HG03139 (cell line): ENCODE results near the gene GET3.
A peak's percentile ranks its signal among the peaks of the same experiment; 100 is the strongest.
"Not testable (repeated sequence)": the region's sequence is repeated elsewhere in the genome, so short reads cannot be mapped to it uniquely, and the experiment has no call there.

Source experiments
- ATAC-seq: cut with Tn5 transposase; IDR thresholded peaks from one replicate; pipeline ENCODE4 v1.9.1; 2021; ENCODE audit not compliant: unreplicated experiment

The GET3 gene

DNA sequence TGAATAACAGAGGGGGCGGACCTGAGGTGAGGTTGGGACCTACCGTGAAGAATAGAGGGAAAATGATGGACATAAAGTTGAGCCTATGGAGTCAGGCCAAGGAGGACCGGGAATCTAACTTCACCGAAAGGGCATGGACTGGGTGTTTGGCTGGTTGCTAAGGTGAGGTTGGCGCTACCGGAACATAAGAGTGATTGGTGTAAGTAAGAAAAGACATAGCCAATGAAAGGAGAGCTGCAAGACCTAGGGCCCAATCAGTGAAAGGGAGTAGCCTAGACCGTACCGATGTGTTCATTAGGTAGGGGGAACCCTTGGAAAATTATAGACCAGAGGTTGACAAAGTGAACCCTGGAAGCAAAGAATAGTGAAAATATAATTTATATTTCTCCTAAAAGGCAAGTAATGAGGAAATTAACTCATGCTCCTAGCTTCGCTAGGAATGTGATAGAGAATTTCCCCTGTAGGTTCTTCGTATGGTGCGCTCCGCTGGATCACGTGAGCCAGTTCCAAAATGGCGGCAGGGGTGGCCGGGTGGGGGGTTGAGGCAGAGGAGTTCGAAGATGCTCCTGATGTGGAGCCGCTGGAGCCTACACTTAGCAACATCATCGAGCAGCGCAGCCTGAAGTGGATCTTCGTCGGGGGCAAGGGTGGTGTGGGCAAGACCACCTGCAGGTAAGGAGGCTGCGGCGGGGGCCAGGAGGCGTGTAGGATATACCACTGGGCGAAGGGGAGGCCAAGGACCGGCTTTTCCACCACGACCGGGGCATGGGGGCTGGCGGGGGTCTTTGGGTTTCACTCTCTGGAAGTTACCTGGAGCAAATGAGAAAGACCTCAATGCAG, at the start of gene GET3:
Gene GET3, plus strand, starts transcription at position 503 of the 840 bp plus-strand sequence. Its CDS starts 9 bp downstream, at position 512.
- peak; percentile 63 for ATAC-seq

DNA sequence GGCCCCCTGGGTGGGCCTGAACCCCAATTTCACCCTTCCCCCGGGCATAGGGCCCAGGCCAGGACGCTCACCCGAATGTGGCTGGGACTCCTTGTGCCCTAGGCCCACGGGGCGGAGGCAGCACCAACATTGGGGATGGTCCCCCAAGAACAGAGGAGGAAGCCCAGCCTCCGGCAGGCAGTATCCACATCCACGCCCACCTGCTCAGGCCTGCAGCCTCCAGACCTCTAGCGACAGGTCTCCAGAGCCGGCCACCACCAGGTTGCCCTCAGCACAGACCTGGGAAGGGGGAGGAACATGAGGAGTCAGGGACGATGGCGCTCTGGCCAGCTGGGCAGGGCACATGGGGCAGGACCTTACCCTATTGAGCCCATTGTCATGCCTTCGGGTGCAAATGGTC, 48.3 kb upstream of the GET3 start:
- ATAC-seq = no peak

DNA sequence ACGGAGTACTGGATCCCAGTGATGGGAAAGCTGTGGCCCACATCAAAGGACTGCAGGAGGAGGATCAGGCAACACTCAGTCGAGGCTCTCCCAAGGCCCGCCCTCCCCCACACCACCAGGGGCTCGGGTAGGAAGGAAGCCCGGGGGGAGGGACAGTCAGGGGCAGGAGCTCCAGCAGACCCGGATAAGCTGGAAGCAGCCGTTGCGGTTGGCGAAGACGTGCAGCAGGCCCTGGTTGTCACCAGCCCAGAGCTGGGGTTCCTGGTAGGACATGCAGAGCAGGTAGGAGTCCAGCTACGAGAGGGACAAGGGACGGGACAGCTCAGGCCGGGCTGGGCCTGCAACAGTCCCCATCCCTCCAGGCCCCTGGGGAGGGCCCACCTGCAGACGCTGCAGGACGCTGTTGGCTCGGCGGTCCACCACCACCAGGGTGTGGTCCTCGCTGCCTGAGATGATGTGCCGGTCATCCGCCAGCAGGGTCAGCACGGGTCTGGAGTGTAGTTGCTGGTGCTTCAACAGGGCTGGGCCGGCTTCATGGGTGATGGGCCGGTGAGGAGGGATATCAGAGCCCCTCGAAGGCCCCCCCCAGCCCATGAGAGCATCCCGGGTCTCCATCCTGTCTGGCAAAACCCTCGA, 47.6 kb upstream of the GET3 start:
- no peak for ATAC-seq

DNA sequence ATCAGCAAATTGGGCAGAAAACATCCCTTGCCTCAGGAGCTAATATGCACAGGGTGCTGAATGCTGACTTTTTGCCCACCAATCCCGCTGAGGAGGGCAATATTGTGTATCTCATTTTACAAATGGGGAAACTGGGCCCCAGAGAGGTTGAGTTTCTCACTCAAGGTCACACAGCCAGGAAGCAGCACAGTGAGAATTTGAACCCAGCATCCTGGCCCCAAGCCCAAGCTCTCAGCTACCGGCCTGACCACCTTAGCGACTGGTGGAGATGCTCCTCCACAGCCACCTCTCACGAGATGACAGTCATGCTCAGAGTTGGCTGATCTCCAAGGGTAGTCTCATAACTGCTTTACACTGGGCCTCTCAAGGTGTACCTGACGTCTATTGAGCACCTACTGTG, 44.3 kb upstream of the GET3 start:
- no peak for ATAC-seq

DNA sequence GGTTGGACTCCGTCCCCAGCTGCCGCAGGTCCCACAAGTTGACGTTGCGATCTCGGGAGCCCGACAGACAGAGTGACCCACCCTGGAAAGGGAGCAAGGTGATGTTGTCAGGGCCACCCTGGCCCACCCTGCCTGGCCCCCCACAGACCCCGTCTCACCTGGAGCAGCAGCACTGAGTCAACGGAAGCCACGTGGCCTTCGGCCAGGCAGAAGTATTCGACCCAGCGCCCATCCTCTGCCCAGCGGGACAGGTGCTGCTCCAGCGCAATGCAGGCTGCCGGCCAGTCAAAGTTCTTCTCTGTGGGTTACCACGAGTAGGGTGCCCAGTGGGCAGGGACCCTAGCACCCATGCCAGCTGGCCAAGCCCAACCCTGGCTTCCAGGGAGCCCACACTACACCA, 42.7 kb upstream of the GET3 start:
- ATAC-seq = no peak

DNA sequence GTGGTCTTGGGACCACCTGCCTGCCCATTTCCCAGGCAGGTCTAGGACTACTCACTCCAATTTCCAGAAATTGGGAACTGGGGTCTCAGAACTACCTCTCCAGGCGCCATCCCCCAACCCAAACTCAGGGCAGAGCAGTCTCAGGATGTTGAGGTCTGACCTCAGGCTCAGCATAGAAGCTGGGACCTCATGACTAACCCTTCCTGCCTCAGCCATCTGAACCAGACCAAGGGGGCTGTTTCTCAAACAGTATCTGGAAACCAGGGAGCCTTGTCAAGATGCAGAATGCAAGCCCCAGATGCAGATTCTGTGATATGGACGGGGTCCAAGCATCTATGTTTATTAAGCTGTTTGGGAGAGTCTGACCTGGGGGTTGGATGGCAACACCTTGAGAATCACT, 42.2 kb upstream of the GET3 start:
- no peak for ATAC-seq

DNA sequence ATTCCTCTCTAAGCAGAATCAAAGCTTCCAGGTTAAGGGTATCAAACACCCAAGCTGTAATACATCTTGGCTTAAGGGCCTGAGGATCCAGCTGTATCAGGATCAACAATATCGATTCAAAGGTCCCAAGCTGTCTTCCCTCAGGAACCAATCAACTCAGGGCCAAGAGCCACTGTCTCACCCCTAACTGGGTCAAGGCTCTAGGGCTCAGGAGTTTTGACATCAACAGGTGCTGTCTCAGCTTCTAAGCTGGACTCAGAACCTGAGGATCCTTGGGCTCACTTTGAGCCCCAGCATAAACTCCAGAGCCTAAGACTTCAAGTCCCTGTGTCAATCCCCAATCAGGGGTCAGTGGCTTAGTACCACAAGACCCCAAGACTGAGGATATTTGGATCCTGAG, 41.8 kb upstream of the GET3 start:
- no peak for ATAC-seq

DNA sequence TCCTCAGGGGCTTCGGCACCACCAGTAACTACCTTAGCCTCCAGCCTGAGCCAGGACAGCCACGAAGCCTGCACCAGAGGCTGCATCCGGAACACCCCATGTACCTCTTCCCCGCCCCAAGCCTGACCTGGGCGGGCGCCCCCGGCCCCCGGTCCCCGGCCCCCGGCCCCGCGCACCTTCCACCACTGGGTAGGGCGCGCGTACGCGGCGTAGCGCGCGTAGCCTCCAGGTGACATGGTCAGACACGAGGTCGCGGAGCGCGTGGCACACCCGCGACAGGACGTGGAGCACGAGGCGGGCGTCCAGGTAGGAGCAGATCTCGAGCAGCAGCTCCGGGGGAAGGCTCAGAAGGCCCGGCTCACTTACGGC, 41.3 kb upstream of the GET3 start:
- no peak for ATAC-seq

DNA sequence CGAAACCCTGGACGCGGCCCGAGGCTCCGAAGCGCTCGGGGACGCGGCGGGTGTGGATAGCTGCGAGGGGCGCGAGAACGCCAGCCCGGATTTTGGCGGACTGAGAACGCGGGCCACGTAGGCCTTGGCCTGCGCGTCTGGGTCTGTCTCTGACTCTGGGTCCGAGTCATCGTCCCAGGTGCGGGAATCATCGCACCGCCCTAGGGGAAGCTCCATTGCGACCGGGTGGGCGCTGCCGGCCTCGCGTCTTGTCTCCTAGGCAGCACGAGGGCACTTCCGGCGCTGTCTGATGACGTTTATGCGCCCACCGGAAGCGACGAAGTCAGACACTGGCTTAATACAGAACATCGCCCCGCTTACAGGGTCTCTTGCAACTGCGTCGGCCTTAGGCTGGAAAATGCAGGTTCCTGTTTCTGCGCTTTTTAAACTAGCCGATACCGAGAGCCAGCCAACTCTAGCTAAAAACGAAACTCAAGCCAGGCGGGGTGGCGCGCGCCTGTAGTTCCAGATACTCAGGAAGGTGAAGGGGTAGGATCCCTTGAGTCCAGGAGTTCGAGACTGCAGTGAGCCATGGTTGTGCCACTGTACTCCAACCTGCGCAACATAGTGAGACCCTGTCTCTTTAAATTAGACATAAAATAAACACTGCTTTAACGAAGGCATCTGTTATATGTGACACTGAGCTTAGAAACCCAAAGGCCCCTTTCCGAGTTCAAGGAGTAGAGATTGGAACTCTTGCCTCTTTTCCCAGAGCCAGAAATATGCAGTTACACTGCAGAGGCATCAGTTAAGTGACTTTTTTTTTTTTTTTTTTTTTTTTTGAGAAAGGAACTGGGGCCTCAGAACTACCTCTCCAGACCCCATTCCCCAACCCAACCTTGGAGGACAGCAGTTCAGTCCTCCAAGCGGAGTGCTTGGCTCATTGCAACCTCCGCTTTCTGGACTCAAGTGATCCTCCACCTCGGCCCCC, 40.6 kb upstream of the GET3 start, which contains the start of gene FBXW9:
Gene FBXW9, minus strand, starts transcription at position 266 of the 970 bp plus-strand sequence. Its CDS starts 50 bp downstream, at position 216.
- ATAC-seq = peak; percentile 62

DNA sequence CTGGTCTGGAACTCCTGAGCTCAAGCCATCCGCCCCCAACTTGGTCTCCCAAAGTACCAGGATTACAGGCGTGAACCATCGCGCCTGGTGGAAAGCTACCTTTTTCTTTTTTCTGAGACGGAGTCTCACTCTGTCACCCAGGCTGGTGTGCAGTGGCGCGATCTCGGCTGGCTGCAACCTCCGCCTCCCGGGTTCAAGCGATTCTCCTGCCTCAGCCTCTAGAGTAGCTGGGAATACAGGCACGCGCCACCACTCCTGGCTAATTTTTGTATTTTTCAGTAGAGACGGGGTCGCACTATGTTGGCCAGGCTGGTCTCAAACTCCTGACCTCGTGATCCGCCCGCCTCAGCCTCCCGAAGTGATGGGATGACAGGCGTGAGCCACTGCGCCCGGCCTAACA, 39.9 kb upstream of the GET3 start:
- ATAC-seq = not testable (repeated sequence)

DNA sequence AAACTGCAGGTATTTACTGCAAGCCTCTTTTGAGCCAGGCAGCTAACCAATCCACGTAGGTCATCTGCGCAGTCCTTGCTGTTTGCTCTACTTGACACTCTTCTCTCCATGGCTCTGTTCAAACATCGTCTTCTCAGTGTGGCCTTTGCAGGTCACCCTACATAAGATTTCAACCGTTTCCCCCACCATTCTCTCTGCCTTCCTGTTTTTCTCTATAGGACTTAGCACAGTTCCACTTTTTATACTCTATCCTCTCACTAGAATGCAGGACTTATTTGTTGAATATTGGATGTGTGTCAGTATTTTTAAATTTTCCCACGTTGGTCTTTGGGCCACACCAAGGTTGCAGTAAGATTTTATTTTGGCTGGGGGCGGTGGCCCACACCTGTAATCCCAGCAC, 39.2 kb upstream of the GET3 start:
- no peak for ATAC-seq

DNA sequence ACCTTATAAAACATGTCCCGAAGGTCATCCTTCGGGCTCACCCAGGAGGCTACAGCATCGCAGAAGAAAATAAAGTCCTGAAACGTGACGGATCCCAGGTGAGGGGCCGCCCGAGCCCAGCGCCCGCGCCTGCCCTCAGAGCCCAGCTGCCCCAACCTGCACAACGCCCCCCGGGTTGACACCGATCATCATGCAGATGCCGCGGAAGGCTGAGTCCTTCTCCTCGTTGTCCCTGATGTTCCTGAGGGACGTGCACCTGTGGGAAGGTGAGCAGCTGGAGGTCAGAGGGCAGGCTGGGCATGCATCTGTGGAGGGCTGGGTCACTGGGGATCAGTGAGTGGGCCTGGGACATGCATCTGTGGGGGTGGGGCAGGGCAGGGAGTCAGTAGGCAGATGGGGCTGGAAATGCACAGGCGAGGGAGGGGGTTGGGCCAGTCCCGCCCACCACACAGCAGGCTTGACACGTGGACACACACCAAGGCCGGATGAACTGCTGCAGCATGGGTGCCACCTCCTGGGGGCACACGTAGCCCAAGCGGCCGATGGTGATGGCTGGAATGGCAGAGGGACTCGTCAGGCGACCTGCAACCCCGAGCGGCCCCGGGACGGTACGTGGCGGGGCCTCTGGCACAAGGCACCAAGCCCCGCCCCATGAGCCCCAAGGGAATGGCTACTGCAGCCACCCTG, 35.6 kb upstream of the GET3 start:
- no peak for ATAC-seq

DNA sequence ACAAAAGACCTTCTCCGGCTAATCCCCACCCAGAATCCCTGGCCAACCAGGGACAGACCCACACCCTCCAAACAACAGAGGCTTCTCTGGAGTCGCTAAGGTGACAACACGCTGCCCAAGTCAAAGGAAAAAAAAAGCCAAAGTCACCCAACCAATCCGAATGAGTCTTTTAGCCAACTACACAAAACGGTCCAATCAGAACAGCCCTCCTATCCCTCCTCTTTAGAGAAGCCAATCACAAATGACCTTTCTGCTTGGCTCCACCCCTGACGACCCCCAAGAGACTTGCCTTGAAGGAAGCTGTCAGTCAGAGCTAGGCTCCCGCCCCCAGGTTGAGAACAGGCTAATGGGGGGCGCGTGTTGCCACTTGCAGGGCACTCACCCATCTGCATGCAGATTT, 34.3 kb upstream of the GET3 start:
- no peak for ATAC-seq

DNA sequence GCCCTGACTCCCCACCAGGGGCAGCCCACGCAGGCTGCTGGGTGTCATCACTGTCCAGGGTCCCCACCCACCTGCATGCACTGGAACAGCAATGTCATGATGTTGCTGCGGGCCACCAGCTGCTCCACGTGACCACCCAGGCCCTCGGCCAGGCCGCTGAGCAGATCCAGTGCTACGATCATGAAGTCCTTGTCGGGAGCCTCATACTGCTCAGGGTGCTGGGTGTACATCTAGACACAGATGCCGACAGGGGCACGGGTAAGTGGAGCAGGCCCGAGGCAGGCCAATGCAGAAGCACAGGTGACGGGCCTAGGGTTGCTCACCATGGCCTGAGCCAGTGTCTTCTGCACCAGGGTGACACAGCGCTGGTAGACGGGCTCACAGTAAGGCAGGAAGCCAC, 32.1 kb upstream of the GET3 start:
- ATAC-seq = no peak

DNA sequence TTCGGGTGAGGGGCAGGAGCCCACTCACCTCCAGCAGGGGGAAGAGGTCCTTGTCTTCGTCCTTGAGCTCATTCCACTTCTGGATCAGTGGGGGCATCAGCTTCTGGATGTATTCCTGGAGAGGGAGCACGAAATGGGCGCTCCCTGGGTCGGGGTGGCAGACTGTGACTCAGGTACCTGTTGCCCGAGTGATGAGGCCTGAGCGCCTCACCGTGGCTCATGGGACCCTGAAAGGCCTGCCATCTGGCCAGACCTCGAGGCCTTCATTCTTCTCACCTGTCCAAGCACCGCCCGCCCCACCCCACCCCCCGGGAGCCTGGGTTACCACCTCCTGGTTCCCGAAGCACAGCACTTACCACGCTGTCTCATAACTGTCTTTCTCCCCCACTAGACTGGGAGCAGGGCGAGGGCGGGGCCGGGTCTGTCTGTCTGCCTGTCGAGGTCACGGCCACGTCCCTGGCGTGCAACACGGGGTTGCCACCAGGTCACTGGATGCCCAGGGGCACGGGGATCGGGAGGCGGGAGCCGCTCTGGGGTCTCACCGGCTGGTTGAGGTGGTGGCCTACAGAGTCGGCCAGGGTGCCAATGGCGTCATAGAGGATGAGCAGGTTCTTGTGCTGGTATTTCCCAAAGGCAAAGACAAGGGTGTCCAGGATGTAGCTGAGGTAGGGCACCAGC, 31.5 kb upstream of the GET3 start:
- no peak for ATAC-seq

DNA sequence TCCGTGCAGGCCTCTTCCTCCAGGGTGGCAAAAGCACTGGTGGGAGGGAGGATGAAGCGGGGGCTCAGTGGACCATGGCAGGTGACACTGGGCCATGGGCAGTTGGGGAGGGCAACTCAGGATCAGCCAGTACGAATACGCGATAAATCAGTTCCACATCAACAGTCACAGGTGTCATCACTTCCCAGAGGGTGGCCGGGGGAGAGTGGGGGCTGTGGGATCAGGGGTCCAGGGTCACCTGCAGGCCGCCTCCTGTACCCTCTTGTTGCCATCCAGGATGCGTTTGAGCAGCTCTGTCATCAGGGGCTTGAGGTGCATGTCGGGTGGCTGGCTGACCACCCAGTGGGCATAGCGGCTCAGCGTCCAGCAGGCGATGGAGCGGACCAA, 31.0 kb upstream of the GET3 start:
- no peak for ATAC-seq

DNA sequence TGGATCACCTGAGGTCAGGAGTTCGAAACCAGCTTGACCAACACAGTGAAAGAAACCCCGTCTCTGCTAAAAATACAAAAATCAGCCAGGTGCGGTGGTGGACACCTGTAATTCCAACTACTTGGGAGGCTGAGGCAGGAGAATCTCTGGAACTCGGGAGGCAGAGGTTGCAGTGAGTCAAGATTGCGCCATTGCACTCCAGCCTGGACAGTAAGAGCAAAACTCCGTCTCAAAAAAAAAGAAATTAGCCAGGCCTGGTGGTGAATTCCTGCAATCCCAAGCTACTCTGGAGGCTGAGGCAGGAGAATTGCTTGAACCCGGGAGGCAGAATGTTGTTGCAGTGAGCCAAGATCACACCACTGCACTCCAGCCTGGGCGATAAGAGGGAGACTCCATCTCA, 28.7 kb upstream of the GET3 start:
- no peak for ATAC-seq

DNA sequence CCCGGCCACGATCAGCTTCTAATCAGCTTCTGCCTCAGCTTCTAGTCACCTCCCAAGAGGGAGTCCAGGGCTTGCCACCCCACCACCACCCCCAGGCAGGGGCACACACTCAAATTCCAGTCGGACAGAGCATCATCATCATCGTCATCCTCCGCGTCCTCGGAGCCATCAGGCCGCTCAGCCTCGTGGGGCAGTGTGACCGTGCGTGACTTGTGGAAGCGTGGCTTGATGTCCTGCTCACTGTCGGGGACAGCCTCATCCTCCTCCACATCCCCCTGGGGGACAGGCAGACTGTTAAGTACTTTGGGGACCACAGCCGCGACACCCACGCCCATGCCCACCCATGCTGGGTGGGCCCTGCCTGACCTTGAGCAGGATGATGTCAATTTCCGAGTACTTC, 26.1 kb upstream of the GET3 start:
- ATAC-seq = no peak

DNA sequence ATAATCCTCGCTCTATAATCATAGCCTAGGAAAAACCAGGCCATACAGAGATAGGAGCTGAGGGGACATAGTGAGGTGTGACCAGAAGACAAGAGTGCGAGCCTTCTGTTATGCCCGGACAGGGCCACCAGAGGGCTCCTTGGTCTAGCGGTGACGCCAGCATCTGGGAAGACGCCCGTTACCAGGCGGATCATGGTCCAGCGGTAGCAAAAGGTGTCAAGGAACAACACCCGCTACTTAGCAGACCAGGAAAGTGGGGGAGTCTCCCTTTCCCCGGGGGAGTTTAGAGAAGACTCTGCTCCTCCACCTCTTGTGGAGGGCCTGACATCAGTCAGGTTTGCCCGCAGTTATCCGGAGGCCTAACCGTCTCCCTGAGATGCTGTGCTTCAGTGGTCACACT, 25.2 kb upstream of the GET3 start:
- ATAC-seq = not testable (repeated sequence)

DNA sequence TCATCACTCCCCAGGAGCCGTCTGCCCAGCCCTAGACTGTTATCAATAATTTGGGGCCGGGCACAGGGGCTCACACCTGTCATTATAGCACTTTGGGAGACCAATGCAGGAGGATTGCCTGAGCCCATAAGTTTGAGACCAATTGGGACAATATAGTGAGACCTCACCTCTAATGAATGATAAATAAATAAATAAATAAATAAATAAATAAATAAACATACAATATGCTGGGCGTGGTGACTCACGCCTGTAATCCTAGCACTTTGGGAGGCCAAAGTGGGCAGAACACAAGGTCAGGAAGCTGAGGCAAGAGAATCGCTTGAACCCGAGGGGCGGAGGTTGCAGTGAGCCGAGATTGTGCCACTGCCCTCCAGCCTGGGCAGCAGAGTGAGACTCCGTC, 24.0 kb upstream of the GET3 start:
- ATAC-seq = not testable (repeated sequence)
